Stimulated activated memory B cell treated with anti-CD40 and anti-IgM and Interleukin-4, amounts not matched to agents 10 μg/mL and 1 μg/mL and 100 μg/mL, for 72 hours (primary cell): ENCODE data around the gene GM2A.
A peak's percentile ranks its signal among the peaks of the same experiment; 100 is the strongest.
"Not testable (repeated sequence)": the region's sequence is repeated elsewhere in the genome, so short reads cannot be mapped to it uniquely, and the experiment has no call there.

Experiments
- ATAC-seq: fragments of 150-1000 bp; cut with Tn5 transposase; 2 replicates; pipeline ENCODE4 v1.10.0; 2021
- H3K27ac Mint-ChIP-seq: one replicate; pipeline ENCODE4 v1.8.0; 2022; ENCODE audit warnings: mild to moderate bottlenecking, mixed read lengths
- H3K27me3 Mint-ChIP-seq: one replicate; pipeline ENCODE4 v1.8.0; 2022; ENCODE audit warnings: mixed read lengths
- H3K36me3 Mint-ChIP-seq: one replicate; pipeline ENCODE4 v1.8.0; 2022; ENCODE audit warnings: mixed read lengths
- H3K4me1 Mint-ChIP-seq: one replicate; pipeline ENCODE4 v1.8.0; 2022; ENCODE audit warnings: mixed read lengths
- H3K4me3 Mint-ChIP-seq: one replicate; pipeline ENCODE4 v1.8.0; 2022; ENCODE audit warnings: mild to moderate bottlenecking, moderate library complexity, mixed read lengths
- H3K9me3 Mint-ChIP-seq: one replicate; pipeline ENCODE4 v1.8.0; 2022; ENCODE audit warnings: mixed read lengths

Gene GM2A

GRCh38 chr5:151222790-151223446 lies 30.1 kb upstream of the GM2A start:
- Mint-ChIP-seq H3K9me3 (no peaks in the 10 kb centered on the region), H3K27ac (peak overlapping the region; percentile 96), H3K36me3 (peaks cover 31% of the 10 kb centered on the region), H3K4me1 (peaks cover 70% of the 10 kb centered on the region), H3K27me3 (no peaks in the 10 kb centered on the region), H3K4me3 (peak overlapping the region; percentile 78)
- ATAC-seq = peak; percentile 90

DNA sequence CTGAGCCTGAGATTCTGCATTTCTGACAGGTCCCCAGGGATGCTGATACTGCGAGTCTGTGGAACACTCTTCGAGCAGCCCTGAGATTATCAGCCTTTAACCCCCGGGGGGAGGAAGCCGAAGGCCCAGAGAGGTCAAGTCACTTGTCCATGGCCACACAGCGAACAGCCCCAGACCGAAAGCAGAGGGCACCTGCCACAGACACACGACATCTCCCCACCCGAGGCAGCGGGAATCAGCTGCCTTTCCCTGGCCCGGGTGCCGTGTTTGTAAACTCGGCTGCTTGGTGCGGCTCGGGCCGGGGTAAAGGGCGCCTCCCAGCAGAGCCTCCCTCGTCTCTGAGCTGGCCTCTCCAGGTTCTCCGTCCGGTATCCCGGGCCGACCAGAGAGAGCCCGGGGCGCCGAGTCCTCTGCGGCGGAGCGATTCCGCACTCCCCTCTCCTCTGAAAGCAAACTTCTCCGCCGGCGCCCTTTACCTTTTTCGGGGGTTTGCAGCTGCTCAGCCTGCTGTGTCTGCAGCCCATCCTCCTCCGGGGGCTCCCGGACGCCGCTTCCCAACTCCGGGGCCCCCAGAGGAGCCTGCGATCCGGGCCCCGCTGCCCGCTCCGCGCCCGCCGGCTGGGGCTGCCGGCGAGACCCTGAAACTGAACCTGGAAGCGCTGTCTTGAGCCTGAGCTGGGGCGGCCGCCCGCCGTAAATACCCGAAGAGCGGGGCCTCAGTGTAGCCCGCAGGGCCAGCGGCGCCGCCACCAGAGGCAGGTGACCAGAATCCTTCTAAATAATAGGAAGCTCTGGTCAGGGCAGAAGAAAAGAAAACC lies 29.3 kb upstream of the GM2A start, which contains the start of gene CCDC69:
CCDC69 (minus strand) TSS at position 646 of the 818 bp plus-strand sequence; CDS start at position 524, 122 bp downstream.
- peaks cover 67% of the 10 kb centered on the region for H3K4me1 Mint-ChIP-seq
- no peaks in the 10 kb centered on the region for H3K27me3 Mint-ChIP-seq
- peak within 1 kb of the TSS; percentile 78 for H3K4me3 Mint-ChIP-seq
- ATAC-seq = peak; percentile 81
- H3K9me3 Mint-ChIP-seq = no peaks in the 10 kb centered on the region
- H3K27ac Mint-ChIP-seq = peak within 1 kb of the TSS; percentile 96
- peaks cover 24% of the 10 kb centered on the region for H3K36me3 Mint-ChIP-seq

- ATAC-seq = peak; percentile 69
- Mint-ChIP-seq H3K27me3 (no peaks in the 10 kb centered on the region), H3K4me3 (peak overlapping the region; percentile 78), H3K36me3 (peaks cover 23% of the 10 kb centered on the region), H3K4me1 (peaks cover 60% of the 10 kb centered on the region), H3K27ac (peak overlapping the region; percentile 96), H3K9me3 (no peaks in the 10 kb centered on the region)
Measured at GRCh38 chr5:151224372-151224771, 28.6 kb upstream of the GM2A start.

DNA sequence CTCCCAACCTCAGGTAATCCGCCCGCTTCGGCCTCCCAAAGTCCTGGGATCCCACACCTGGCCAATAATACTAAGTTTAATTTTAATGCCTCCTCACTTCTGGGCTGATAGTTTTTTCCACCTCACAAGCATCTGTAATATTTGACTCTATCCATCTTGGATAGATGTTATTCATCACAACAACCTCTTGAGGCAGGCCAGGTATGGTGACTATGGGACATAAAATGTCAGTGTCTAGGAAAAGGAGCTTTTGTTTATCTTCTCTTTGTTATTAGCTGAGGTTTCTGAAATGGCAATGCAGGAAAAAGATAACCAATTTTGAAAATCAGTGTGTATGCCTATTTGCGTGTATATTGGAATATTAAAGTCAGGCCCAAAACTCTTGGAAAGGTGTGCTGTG lies 27.9 kb upstream of the GM2A start:
- H3K27me3 Mint-ChIP-seq = no peaks in the 10 kb centered on the region
- H3K9me3 Mint-ChIP-seq = no peaks in the 10 kb centered on the region
- H3K4me3 Mint-ChIP-seq = no peak overlapping the region
- peaks cover 19% of the 10 kb centered on the region for H3K36me3 Mint-ChIP-seq
- peaks cover 53% of the 10 kb centered on the region for H3K4me1 Mint-ChIP-seq
- peak overlapping the region; percentile 96 for H3K27ac Mint-ChIP-seq
- ATAC-seq = no peak

- peak overlapping the region; percentile 96 for H3K27ac Mint-ChIP-seq
- H3K4me1 Mint-ChIP-seq = peaks cover 49% of the 10 kb centered on the region
- H3K9me3 Mint-ChIP-seq = no peaks in the 10 kb centered on the region
Measured at GRCh38 chr5:151225475-151225874, 27.5 kb upstream of the GM2A start.

DNA sequence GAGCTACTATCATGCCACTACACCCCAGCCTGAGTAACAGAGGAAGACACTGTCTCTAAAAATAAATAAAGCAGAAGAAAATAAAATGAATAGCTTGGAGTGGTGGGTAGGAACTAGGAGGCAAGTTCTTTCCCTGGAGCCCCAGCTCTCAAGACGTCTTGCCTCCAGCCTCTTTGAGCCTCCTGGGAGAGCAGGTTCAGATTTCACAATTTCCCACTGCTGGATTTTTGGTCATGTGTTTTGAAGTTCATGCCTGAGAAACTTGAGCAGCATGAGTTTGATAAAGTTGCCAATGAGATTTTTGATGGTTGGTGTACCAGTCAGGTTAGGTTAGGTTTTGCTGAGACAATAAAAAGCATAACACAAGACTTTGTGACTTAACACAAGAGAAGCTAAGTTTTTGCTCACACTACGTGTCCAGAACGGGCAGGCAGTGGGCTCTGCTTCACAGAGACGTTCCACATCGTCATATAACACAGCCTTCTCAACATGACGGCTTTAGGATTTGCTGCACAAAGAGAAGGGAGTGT lies 25.0 kb upstream of the GM2A start:
- Mint-ChIP-seq H3K27ac (peak overlapping the region; percentile 42), H3K36me3 (no peaks in the 10 kb centered on the region), H3K4me3 (no peak overlapping the region), H3K9me3 (no peaks in the 10 kb centered on the region), H3K4me1 (peaks cover 36% of the 10 kb centered on the region), H3K27me3 (no peaks in the 10 kb centered on the region)
- ATAC-seq = no peak

More at GRCh38 chr5:151225475-151225874, 27.5 kb upstream of the GM2A start:
- ATAC-seq = no peak
- peaks cover 15% of the 10 kb centered on the region for H3K36me3 Mint-ChIP-seq
- no peaks in the 10 kb centered on the region for H3K27me3 Mint-ChIP-seq
- H3K4me3 Mint-ChIP-seq = no peak overlapping the region

GRCh38 chr5:151228986-151229385 lies 24.0 kb upstream of the GM2A start:
- Mint-ChIP-seq H3K9me3 (no peaks in the 10 kb centered on the region), H3K4me3 (no peak overlapping the region), H3K4me1 (peaks cover 46% of the 10 kb centered on the region), H3K27me3 (no peaks in the 10 kb centered on the region), H3K36me3 (no peaks in the 10 kb centered on the region), H3K27ac (no peak overlapping the region)
- no peak for ATAC-seq

- no peak overlapping the region for H3K4me3 Mint-ChIP-seq
- H3K27ac Mint-ChIP-seq = no peak overlapping the region
- H3K36me3 Mint-ChIP-seq = no peaks in the 10 kb centered on the region
- H3K9me3 Mint-ChIP-seq = no peaks in the 10 kb centered on the region
- H3K4me1 Mint-ChIP-seq = peaks cover 47% of the 10 kb centered on the region
- ATAC-seq = no peak
- H3K27me3 Mint-ChIP-seq = no peaks in the 10 kb centered on the region
Measured at GRCh38 chr5:151230048-151230680, 22.8 kb upstream of the GM2A start.

DNA sequence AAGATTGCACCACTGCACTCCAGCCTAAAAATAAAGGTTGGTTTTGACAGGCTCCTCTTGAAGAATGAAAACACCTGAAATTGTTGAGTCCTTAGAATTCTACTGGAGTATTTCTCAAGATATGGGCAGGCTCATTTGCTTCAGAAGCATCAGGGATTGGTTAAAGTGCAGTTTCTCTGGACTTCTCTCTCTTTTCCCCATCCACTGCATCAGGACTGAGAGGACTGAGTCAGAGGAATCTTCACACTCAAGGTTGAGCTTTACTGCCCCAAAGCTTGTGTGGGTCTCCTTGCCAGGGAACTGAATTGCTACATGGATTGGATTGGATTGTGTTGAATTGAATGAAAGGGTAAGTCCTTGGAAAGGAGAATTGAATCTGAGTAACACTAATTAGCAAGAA lies 21.6 kb upstream of the GM2A start:
- H3K4me3 Mint-ChIP-seq = no peak overlapping the region
- H3K9me3 Mint-ChIP-seq = no peaks in the 10 kb centered on the region
- no peak for ATAC-seq
- peaks cover 51% of the 10 kb centered on the region for H3K4me1 Mint-ChIP-seq
- H3K27me3 Mint-ChIP-seq = no peaks in the 10 kb centered on the region
- H3K27ac Mint-ChIP-seq = peak overlapping the region; percentile 53
- H3K36me3 Mint-ChIP-seq = no peaks in the 10 kb centered on the region

- ATAC-seq = peak; percentile 72
- Mint-ChIP-seq H3K27me3 (no peaks in the 10 kb centered on the region), H3K4me3 (peak overlapping the region; percentile 34), H3K36me3 (no peaks in the 10 kb centered on the region), H3K4me1 (peaks cover 55% of the 10 kb centered on the region), H3K27ac (peak overlapping the region; percentile 80), H3K9me3 (no peaks in the 10 kb centered on the region)
Measured at GRCh38 chr5:151233616-151234085, 19.3 kb upstream of the GM2A start.

- Mint-ChIP-seq H3K27ac (peak overlapping the region; percentile 80), H3K9me3 (no peaks in the 10 kb centered on the region), H3K27me3 (no peaks in the 10 kb centered on the region), H3K4me3 (peak overlapping the region; percentile 34), H3K4me1 (peaks cover 65% of the 10 kb centered on the region), H3K36me3 (no peaks in the 10 kb centered on the region)
- peak; percentile 80 for ATAC-seq
Measured at GRCh38 chr5:151234476-151235238, 18.3 kb upstream of the GM2A start.

GRCh38 chr5:151235239-151235571 lies 17.8 kb upstream of the GM2A start:
- not testable (repeated sequence) for H3K4me3 Mint-ChIP-seq, ATAC-seq, H3K36me3 Mint-ChIP-seq, H3K9me3 Mint-ChIP-seq, H3K27me3 Mint-ChIP-seq
- Mint-ChIP-seq H3K4me1 (peaks cover 70% of the 10 kb centered on the region), H3K27ac (peak overlapping the region; percentile 80)

GRCh38 chr5:151236888-151237287 lies 16.1 kb upstream of the GM2A start:
- no peaks in the 10 kb centered on the region for H3K9me3 Mint-ChIP-seq
- H3K27ac Mint-ChIP-seq = no peak overlapping the region
- H3K4me3 Mint-ChIP-seq = no peak overlapping the region
- no peaks in the 10 kb centered on the region for H3K36me3 Mint-ChIP-seq
- ATAC-seq = no peak
- H3K4me1 Mint-ChIP-seq = peaks cover 82% of the 10 kb centered on the region
- H3K27me3 Mint-ChIP-seq = no peaks in the 10 kb centered on the region

GRCh38 chr5:151237685-151238084 lies 15.3 kb upstream of the GM2A start:
- no peak for ATAC-seq
- no peaks in the 10 kb centered on the region for H3K9me3 Mint-ChIP-seq
- peak overlapping the region; percentile 76 for H3K4me3 Mint-ChIP-seq
- no peaks in the 10 kb centered on the region for H3K27me3 Mint-ChIP-seq
- no peaks in the 10 kb centered on the region for H3K36me3 Mint-ChIP-seq
- peak overlapping the region; percentile 69 for H3K27ac Mint-ChIP-seq
- H3K4me1 Mint-ChIP-seq = peaks cover 86% of the 10 kb centered on the region
